ENCODE data around the gene TERB1. TPM values are rescaled to one million over a fixed set of nuclear protein-coding genes. Genes with fewer than 3 reads are reported as not detected.

TERB1 gene
- polyA plus RNA-seq, 1 of the 3 experiments (the other 2 are of a cell fraction), result 0.08 TPM

DNA sequence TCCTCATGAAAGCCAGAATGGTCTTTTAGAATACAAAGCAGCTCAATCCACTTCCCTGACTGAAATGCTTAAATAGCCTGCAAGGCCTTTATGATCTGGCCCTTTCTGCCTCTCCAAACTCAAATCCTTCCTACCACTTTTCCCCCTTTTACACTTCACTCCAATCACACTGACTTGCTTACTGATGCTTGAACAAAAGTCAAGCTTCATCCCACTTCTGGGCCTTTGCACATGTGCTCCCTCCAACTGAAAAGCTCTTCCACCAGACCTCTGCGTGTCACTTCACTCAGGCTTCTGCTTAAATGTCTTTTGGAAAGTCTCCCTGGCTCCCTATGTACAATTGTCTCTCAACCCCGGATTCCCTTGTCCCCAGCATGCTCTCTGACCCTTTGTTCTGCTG lies 13.3 kb upstream of the TERB1 start (continued):
- TF ChIP-seq, protein P1, sequence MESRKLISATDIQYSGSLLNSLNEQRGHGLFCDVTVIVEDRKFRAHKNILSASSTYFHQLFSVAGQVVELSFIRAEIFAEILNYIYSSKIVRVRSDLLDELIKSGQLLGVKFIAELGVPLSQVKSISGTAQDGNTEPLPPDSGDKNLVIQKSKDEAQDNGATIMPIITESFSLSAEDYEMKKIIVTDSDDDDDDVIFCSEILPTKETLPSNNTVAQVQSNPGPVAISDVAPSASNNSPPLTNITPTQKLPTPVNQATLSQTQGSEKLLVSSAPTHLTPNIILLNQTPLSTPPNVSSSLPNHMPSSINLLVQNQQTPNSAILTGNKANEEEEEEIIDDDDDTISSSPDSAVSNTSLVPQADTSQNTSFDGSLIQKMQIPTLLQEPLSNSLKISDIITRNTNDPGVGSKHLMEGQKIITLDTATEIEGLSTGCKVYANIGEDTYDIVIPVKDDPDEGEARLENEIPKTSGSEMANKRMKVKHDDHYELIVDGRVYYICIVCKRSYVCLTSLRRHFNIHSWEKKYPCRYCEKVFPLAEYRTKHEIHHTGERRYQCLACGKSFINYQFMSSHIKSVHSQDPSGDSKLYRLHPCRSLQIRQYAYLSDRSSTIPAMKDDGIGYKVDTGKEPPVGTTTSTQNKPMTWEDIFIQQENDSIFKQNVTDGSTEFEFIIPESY (IDR thresholded peaks at IDR 0.05; ENCODE audit: borderline replicate concordance, low read depth), result no peak
- no peak for TF ChIP-seq FOXM1 (IDR thresholded peaks at IDR 0.05; ENCODE audit: low read depth)
- TF ChIP-seq RFX5 (IDR thresholded peaks at IDR 0.05; ENCODE audit: low read length), result no peak
- TF ChIP-seq RAD21 (IDR thresholded peaks at IDR 0.05; ENCODE audit: low read length), result no peak
- no peak for TF ChIP-seq CHD2 (IDR thresholded peaks at IDR 0.05; ENCODE audit: low read length, partially characterized antibody)
- TF ChIP-seq RCOR1 (IDR thresholded peaks at IDR 0.05; ENCODE audit: low read length), result no peak
- TF ChIP-seq RXRA (IDR thresholded peaks at IDR 0.05; ENCODE audit: borderline replicate concordance, low read depth), result no peak
- TF ChIP-seq FOXJ3 (CRISPR knock-in tag; IDR thresholded peaks at IDR 0.05), result no peak
- TF ChIP-seq NFIC (IDR thresholded peaks at IDR 0.05; ENCODE audit: borderline replicate concordance), result no peak
- TF ChIP-seq, protein P2, sequence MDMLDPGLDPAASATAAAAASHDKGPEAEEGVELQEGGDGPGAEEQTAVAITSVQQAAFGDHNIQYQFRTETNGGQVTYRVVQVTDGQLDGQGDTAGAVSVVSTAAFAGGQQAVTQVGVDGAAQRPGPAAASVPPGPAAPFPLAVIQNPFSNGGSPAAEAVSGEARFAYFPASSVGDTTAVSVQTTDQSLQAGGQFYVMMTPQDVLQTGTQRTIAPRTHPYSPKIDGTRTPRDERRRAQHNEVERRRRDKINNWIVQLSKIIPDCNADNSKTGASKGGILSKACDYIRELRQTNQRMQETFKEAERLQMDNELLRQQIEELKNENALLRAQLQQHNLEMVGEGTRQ (IDR thresholded peaks at IDR 0.05; ENCODE audit: borderline replicate concordance, low read depth, low read length), result no peak
- no peak for TF ChIP-seq EZH2phosphoT487 (IDR thresholded peaks at IDR 0.05; ENCODE audit: borderline replicate concordance, low read depth)

DNA sequence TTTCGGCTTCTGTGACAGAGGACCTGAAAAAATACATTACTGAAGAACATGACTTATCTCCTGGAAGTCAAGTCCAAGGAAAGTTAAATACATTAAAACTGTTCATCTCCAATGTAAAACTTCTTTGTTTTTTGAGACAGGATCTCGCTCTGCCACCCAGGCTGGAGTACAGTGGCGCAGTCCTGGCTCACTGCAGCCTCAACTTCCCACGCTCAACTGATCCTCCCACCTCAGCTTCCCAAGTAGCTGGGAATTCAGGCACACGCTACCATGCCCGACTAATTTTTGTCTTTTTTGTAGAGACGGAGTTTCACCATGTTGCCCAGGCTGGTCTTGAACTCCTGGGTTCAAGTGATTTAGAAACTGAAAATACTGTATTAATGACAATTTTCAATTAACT lies 9.7 kb upstream of the TERB1 start:
- CTCF ChIA-PET, result interaction anchor here (1.7 to 1.9 kb wide), 2 partner anchors 20 to 59 kb away, joined by 5 to 8 read pairs; partner anchors contain the start of gene NAE1
- no peak overlapping the region for H3K4me2 ChIP-seq
- H4K20me1 ChIP-seq (ENCODE audit: insufficient read depth), result no peaks in the 10 kb centered on the region
- H3K9ac ChIP-seq, result no peak overlapping the region
- no peaks in the 10 kb centered on the region for H3K79me2 ChIP-seq (ENCODE audit: insufficient read depth)
- H3F3A ChIP-seq (replicated peaks; ENCODE audit: insufficient read depth), result no peaks in the 10 kb centered on the region
- H3K4me1 ChIP-seq (ENCODE audit: control insufficient read depth in 1 of 2, insufficient read depth in 2 of 2, low read depth in 1 of 2, low read length in 1 of 2), result no peaks in the 10 kb centered on the region
- H2AFZ ChIP-seq (ENCODE audit: low read depth), result no peak overlapping the region
- no peak overlapping the region for H3K4me3 ChIP-seq (ENCODE audit: low read depth in 2 of 2, low read length in 1 of 2)
- no peaks in the 10 kb centered on the region for H3K9me3 ChIP-seq
- 98% methylated on average over 7 of the region's 7 CpGs for WGBS (ENCODE audit: low lambda C conversion rate)
- H3K9me2 ChIP-seq, result no peaks in the 10 kb centered on the region
- TF ChIP-seq RXRA (IDR thresholded peaks at IDR 0.05; ENCODE audit: borderline replicate concordance, low read depth) (no peak), FOXM1 (IDR thresholded peaks at IDR 0.05; ENCODE audit: low read depth) (no peak), EP300 (IDR thresholded peaks at IDR 0.05; ENCODE audit: borderline replicate concordance in 1 of 2, low read depth in 1 of 2, low read length in 1 of 2) (no peak), MEF2A (IDR thresholded peaks at IDR 0.05; ENCODE audit: borderline replicate concordance, low read depth) (no peak)
- TF ChIP-seq, protein P2 (IDR thresholded peaks at IDR 0.05; ENCODE audit: borderline replicate concordance, low read depth, low read length), result no peak
- TF ChIP-seq, protein P3, sequence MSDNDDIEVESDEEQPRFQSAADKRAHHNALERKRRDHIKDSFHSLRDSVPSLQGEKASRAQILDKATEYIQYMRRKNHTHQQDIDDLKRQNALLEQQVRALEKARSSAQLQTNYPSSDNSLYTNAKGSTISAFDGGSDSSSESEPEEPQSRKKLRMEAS (IDR thresholded peaks at IDR 0.05; ENCODE audit: low read depth), result no peak
- no peak overlapping the region for H3K27ac ChIP-seq (ENCODE audit: low read depth in 2 of 2, low read length in 1 of 2)
- DNase-seq, result no peak
- peaks cover 44 to 74% of the 10 kb centered on the region in 2 experiments for H3K36me3 ChIP-seq (replicated peaks in 1 of 2; ENCODE audit: control insufficient read depth in 1 of 2, insufficient read depth in 2 of 2, low read length in 1 of 2)
- no peaks in the 10 kb centered on the region for H3K27me3 ChIP-seq (ENCODE audit: insufficient read depth)
- POLR2A ChIA-PET, result no interaction called here
